SIG-M5 (cell line): ENCODE data around the gene TRIM56.
A peak's percentile ranks its signal among the peaks of the same experiment; 100 is the strongest.
"Not testable (repeated sequence)": the region's sequence is repeated elsewhere in the genome, so short reads cannot be mapped to it uniquely, and the experiment has no call there.

Source experiments
- DNase-seq: peaks from one replicate; lab custom pipeline; 2025; lab: John Stamatoyannopoulos, UW

The TRIM56 gene

GRCh38 chr7:101085162-101085964 is at the start of gene TRIM56:
Gene TRIM56, plus strand, starts transcription at chr7:101085481. Its CDS starts 1,832 bp downstream, at chr7:101087313.
- no peak for DNase-seq

GRCh38 chr7:101035941-101036340 is 49.3 kb upstream of the TRIM56 start:
- no peak for DNase-seq

GRCh38 chr7:101041283-101041682 is 44.0 kb upstream of the TRIM56 start:
- DNase-seq, result not testable (repeated sequence)

- DNase-seq, result no peak
Observed at GRCh38 chr7:101058355-101058754, 26.9 kb upstream of the TRIM56 start.

GRCh38 chr7:101059620-101059942 is 25.7 kb upstream of the TRIM56 start:
- DNase-seq, result no peak

GRCh38 chr7:101060992-101061391 is 24.3 kb upstream of the TRIM56 start:
- DNase-seq, result no peak

- not testable (repeated sequence) for DNase-seq
Observed at GRCh38 chr7:101064176-101064550, 21.1 kb upstream of the TRIM56 start.

- not testable (repeated sequence) for DNase-seq
Observed at GRCh38 chr7:101065162-101065561, 20.1 kb upstream of the TRIM56 start.

GRCh38 chr7:101066141-101066832 is 19.0 kb upstream of the TRIM56 start:
- no peak for DNase-seq

GRCh38 chr7:101066833-101067177 is 18.5 kb upstream of the TRIM56 start:
- DNase-seq, result no peak

GRCh38 chr7:101068401-101068800 is 16.9 kb upstream of the TRIM56 start:
- no peak for DNase-seq

- DNase-seq, result not testable (repeated sequence)
Observed at GRCh38 chr7:101071362-101072104, 13.7 kb upstream of the TRIM56 start.

GRCh38 chr7:101075646-101076045 is 9.6 kb upstream of the TRIM56 start:
- DNase-seq, result no peak

GRCh38 chr7:101076183-101076582 is 9.1 kb upstream of the TRIM56 start:
- DNase-seq, result not testable (repeated sequence)

- DNase-seq, result peak; percentile 16
Observed at GRCh38 chr7:101077303-101078086, 7.8 kb upstream of the TRIM56 start.

GRCh38 chr7:101081432-101081831 is 3.8 kb upstream of the TRIM56 start:
- DNase-seq, result no peak

- no peak for DNase-seq
Observed at GRCh38 chr7:101084865-101085161, 468 bp upstream of the TRIM56 start.

- DNase-seq, result no peak
Observed at GRCh38 chr7:101087334-101088068, 2.2 kb downstream of the TRIM56 start.

GRCh38 chr7:101088069-101088425 is 2.8 kb downstream of the TRIM56 start:
- DNase-seq, result no peak

- DNase-seq, result no peak
Observed at GRCh38 chr7:101088858-101089529, 3.7 kb downstream of the TRIM56 start.

GRCh38 chr7:101089876-101090275 is 4.6 kb downstream of the TRIM56 start:
- DNase-seq, result no peak
